CD4-positive, alpha-beta T cell treated with Interleukin-17A for 4 hours (primary cell): ENCODE results near the gene AKT3.
"Not testable (repeated sequence)": the region's sequence is repeated elsewhere in the genome, so short reads cannot be mapped to it uniquely, and the experiment has no call there.

Experiments used
- DNase-seq: peaks from one replicate; pipeline ENCODE4 v3.0.0-alpha.2; 2020; ENCODE audit warnings: mixed read lengths

The AKT3 gene

GRCh38 chr1:243595527-243596210, 254.4 kb downstream of the AKT3 start:
- DNase-seq, result peak; percentile 17

- DNase-seq, result no peak
Observed at GRCh38 chr1:243594455-243594854, 255.6 kb downstream of the AKT3 start.

GRCh38 chr1:243589286-243589685, 260.8 kb downstream of the AKT3 start:
- not testable (repeated sequence) for DNase-seq

- no peak for DNase-seq
Observed at GRCh38 chr1:243587823-243588560, 262.1 kb downstream of the AKT3 start.

GRCh38 chr1:243587285-243587684, 262.8 kb downstream of the AKT3 start:
- DNase-seq, result no peak

- DNase-seq, result no peak
Observed at GRCh38 chr1:243585982-243586381, 264.1 kb downstream of the AKT3 start.

GRCh38 chr1:243582326-243582725, 267.7 kb downstream of the AKT3 start:
- DNase-seq, result no peak

- DNase-seq, result no peak
Observed at GRCh38 chr1:243580984-243581383, 269.1 kb downstream of the AKT3 start.

- DNase-seq, result no peak
Observed at GRCh38 chr1:243580072-243580471, 270.0 kb downstream of the AKT3 start.

- DNase-seq, result no peak
Observed at GRCh38 chr1:243575070-243575469, 275.0 kb downstream of the AKT3 start.

- no peak for DNase-seq
Observed at GRCh38 chr1:243572940-243573339, 277.1 kb downstream of the AKT3 start.

- no peak for DNase-seq
Observed at GRCh38 chr1:243568793-243569192, 281.2 kb downstream of the AKT3 start.

GRCh38 chr1:243564814-243565213, 285.2 kb downstream of the AKT3 start:
- no peak for DNase-seq

GRCh38 chr1:243563732-243564131, 286.3 kb downstream of the AKT3 start:
- no peak for DNase-seq

GRCh38 chr1:243562473-243562872, 287.6 kb downstream of the AKT3 start:
- DNase-seq, result no peak

GRCh38 chr1:243561588-243562319, 288.3 kb downstream of the AKT3 start:
- DNase-seq, result no peak

GRCh38 chr1:243559575-243560162, 290.4 kb downstream of the AKT3 start:
- no peak for DNase-seq

GRCh38 chr1:243558576-243558975, 291.5 kb downstream of the AKT3 start:
- no peak for DNase-seq

- DNase-seq, result no peak
Observed at GRCh38 chr1:243557866-243558265, 292.2 kb downstream of the AKT3 start.

GRCh38 chr1:243554686-243555085, 295.4 kb downstream of the AKT3 start:
- DNase-seq, result no peak

GRCh38 chr1:243553090-243553489, 297.0 kb downstream of the AKT3 start:
- DNase-seq, result no peak

- no peak for DNase-seq
Observed at GRCh38 chr1:243550276-243550675, 299.8 kb downstream of the AKT3 start.

- no peak for DNase-seq
Observed at GRCh38 chr1:243549791-243550190, 300.3 kb downstream of the AKT3 start.
